Prostate gland (tissue), 2 donors: ENCODE results near the gene TLCD4.

Experiments
- POLR2A ChIP-seq: fragments of 450-650 bp; IDR thresholded peaks from one replicate; pipeline ENCODE4 v1.6.1; 2016; ENCODE audit warnings: antibody characterized with exemption, mild to moderate bottlenecking
- POLR2AphosphoS5 ChIP-seq: sonication (generic); formaldehyde crosslinking; IDR thresholded peaks from one replicate; pipeline ENCODE4 v1.6.1; 2017; ENCODE audit warnings: antibody characterized with exemption
- TF ChIP-seq, protein P1 (sequence below), 4 experiments: fragments of 200-600 bp in 2 of 4; fragments of 450-650 bp in 2 of 4; sonication (generic) in 2 of 4; IDR thresholded peaks; 1 replicate in 3 of 4; 2 replicates in 1 of 4; pipeline ENCODE4 v1.5.1; 2016 to 2019; ENCODE audit warnings: antibody characterized with exemption in 4 of 4, mild to moderate bottlenecking in 2 of 4, moderate library complexity in 2 of 4

DNA sequence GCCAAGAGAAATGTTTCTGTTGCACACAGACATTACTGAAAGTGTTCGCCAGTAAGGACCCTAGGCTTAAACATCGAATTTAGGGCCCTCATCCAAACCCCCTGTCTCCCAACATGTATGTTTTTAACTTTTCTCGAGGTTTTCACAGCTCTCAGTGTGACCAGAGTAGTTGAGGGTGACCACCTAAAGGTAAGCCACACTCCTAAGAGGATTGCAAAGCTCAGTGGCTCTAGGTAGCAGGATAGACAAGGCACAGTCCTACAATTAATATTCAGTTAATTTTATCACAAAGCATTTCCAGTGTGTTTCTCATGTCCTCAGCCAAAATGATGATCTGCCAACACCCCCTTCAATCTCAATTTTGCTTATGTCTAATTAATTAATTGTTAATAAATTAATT is 43.7 kb upstream of the TLCD4 start:
- TF ChIP-seq, protein P1, sequence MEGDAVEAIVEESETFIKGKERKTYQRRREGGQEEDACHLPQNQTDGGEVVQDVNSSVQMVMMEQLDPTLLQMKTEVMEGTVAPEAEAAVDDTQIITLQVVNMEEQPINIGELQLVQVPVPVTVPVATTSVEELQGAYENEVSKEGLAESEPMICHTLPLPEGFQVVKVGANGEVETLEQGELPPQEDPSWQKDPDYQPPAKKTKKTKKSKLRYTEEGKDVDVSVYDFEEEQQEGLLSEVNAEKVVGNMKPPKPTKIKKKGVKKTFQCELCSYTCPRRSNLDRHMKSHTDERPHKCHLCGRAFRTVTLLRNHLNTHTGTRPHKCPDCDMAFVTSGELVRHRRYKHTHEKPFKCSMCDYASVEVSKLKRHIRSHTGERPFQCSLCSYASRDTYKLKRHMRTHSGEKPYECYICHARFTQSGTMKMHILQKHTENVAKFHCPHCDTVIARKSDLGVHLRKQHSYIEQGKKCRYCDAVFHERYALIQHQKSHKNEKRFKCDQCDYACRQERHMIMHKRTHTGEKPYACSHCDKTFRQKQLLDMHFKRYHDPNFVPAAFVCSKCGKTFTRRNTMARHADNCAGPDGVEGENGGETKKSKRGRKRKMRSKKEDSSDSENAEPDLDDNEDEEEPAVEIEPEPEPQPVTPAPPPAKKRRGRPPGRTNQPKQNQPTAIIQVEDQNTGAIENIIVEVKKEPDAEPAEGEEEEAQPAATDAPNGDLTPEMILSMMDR (IDR thresholded peaks at IDR 0.05), result no peak
- TF ChIP-seq POLR2A (no peak), POLR2AphosphoS5 (no peak)
